Heart right ventricle (tissue), 16 donors: Measurements from ENCODE around the gene KLHL13. TPM values are rescaled to one million over a fixed set of nuclear protein-coding genes. Genes with fewer than 3 reads are reported as not detected.

Experiments
- ATAC-seq, 8 donors: fragments of 200-7000 bp; cut with Tn5 transposase; one replicate each; pipeline ENCODE4 v1.9.1; 2020; ENCODE audit warnings: mild to moderate bottlenecking in 8 of 8, moderate library complexity in 8 of 8, moderate number of reproducible peaks in 1 of 8
- DNase-seq, 2 donors: peaks; one replicate each; pipeline ENCODE4 v3.0.0-alpha.2; 2020
- H3K27ac ChIP-seq, 10 donors: fragments of 200-600 bp; sonication (generic) in 2 of 10; one replicate each; pipeline versions ENCODE4 v1.5.0 to v1.8.0; 2020 to 2022; ENCODE audit warnings: mild to moderate bottlenecking in 3 of 10
- H3K27me3 ChIP-seq, 7 donors: fragments of 200-600 bp; one replicate each; pipeline ENCODE4 v1.8.0; 2021 to 2022; ENCODE audit warnings: mild to moderate bottlenecking in 2 of 7
- H3K36me3 ChIP-seq, 9 donors: fragments of 200-600 bp; sonication (generic) in 1 of 9; one replicate each; pipeline versions ENCODE4 v1.5.0 to v1.8.0; 2020 to 2022; ENCODE audit warnings: mild to moderate bottlenecking in 2 of 9
- H3K4me1 ChIP-seq, 9 donors: fragments of 200-600 bp; sonication (generic) in 1 of 9; one replicate each; pipeline versions ENCODE4 v1.5.0 to v1.8.0; 2020 to 2022; ENCODE audit warnings: mild to moderate bottlenecking in 4 of 9
- H3K4me3 ChIP-seq, 10 donors: fragments of 200-600 bp; sonication (generic) in 2 of 10; one replicate each; pipeline versions ENCODE4 v1.5.0 to v1.8.0; 2020 to 2022; ENCODE audit warnings: mild to moderate bottlenecking in 7 of 10, moderate library complexity in 2 of 10
- H3K9me3 ChIP-seq, 11 donors: fragments of 200-600 bp in 10 of 11; sonication (generic) in 2 of 11; one replicate each; pipeline versions ENCODE4 v1.5.0 to v1.8.0; 2013 to 2022; ENCODE audit warnings: mild to moderate bottlenecking in 2 of 11, control low read depth in 1 of 11, moderate library complexity in 1 of 11
- CTCF ChIP-seq, 9 donors: fragments of 200-600 bp; sonication (generic) in 2 of 9; IDR thresholded peaks; one replicate each; pipeline versions ENCODE4 v1.5.0 to v1.8.0; 2021 to 2022; ENCODE audit warnings: antibody characterized with exemption in 9 of 9, mild to moderate bottlenecking in 5 of 9, moderate library complexity in 1 of 9
- WGBS, 2 donors: extraction: QIAGEN DNeasy Blood & Tissue Kit; methylation state at CpG; one replicate each; pipeline ENCODE4 v1.1.7; 2013; ENCODE audit warnings: inconsistent platforms in 1 of 2; 5-methylcytosine and 5-hydroxymethylcytosine counted together
- intact Hi-C, 10 donors: fragments of 100-400 bp; cut with DNase I; formaldehyde crosslinking; loops; one replicate each; pipeline versions ENCODE4 v1.11.1 to v1.14.2; 2022
- polyA plus RNA-seq, 2 donors: library from polyadenylated mRNA; stranded (reverse); fragments of 200-250 nt; gene quantifications; one replicate each; pipeline ENCODE4 v1.2.3, GENCODE V29; 2013
- total RNA-seq, 10 donors: library from RNA; stranded (reverse); fragmentation: NEBNext Ultra II Directional in 3 of 10; extraction: Animal tissue kit (Norgen Biotek cat#: 25700) in 3 of 10; gene quantifications; one replicate each; pipeline versions ENCODE4 v1.2.1 to v1.2.4, GENCODE V29; 2021 to 2023
- donor health status: Arrhythmogenic right ventricular cardiomyopathy.
- donor health status: ischemic (EF 13 %, LVEDD 7.1; RV severe dilation, severe dysfunction).
- donor health status: healthy with polysubstance abuse.
- donor health status: DM: no; HTN: yes; CAD: no.
- donor health status: DM: no; HTN: no; CAD: no.
- donor health status: ischemic (EF 25% LVEDD 6.9; RV normal size, moderate dysfunction).
- donor health status: ischemic (EF 25% LVEDD 5.7; RV mildly dilated, moderate dysfunction).
- donor health status: healthy.
- donor health status: DM: yes; HTN: yes; CAD: no.
- donor health status: Ischemic cardiomyopathy.
- donor health status: ischemic (EF 35%, LVEDD 5.7; RV mildly dilated, moderate dysfunction).
- donor health status: nonischemic (EF 11% LVEDD 7.7; RV severe dilation, severe dysfunction).
- donor health status: DM: yes; HTN: yes; CAD: no.
- donor health status: PGD.
- donor health status: ischemic (EF 29% LVEDD 5.4; RV normal size, mild dysfunction).
- donor health status: nonischemic (EF 23%, LVEDD 6.1; RV moderate dilation, normal function).

Gene KLHL13
- total and polyA plus RNA-seq, 12 donors: 2.0 to 18.9 (median 10.1) TPM

- Histone ChIP-seq H3K36me3 (no peaks in the 10 kb centered on the region), H3K27ac (no peak overlapping the region), H3K27me3 (no peaks in the 10 kb centered on the region), H3K9me3 (no peaks in the 10 kb centered on the region), H3K4me3 (no peak overlapping the region), H3K4me1 (no peaks in the 10 kb centered on the region)
- DNase-seq (no peak), ATAC-seq (no peak)
- no peak for TF ChIP-seq CTCF (IDR thresholded peaks at IDR 0.05)
- 46 to 47% methylated on average over 1 of the region's 1 CpG for WGBS, 2 donors
- intact Hi-C loops: no loop called here
These were observed 221.2 kb downstream of the KLHL13 start for GRCh38 chrX:117895418-117895817.

- Histone ChIP-seq H3K36me3 (no peaks in the 10 kb centered on the region), H3K4me3 (no peak overlapping the region), H3K4me1 (no peaks in the 10 kb centered on the region), H3K27me3 (no peaks in the 10 kb centered on the region), H3K9me3 (no peaks in the 10 kb centered on the region), H3K27ac (no peak overlapping the region)
- ATAC-seq (no peak), DNase-seq (no peak)
- intact Hi-C loops: no loop called here
- WGBS, 2 donors: 88% methylated on average over 1 of the region's 1 CpG
- no peak for TF ChIP-seq CTCF (IDR thresholded peaks at IDR 0.05)
These were observed 224.1 kb downstream of the KLHL13 start for GRCh38 chrX:117892469-117892868.

GRCh38 chrX:117871796-117872195 is 244.8 kb downstream of the KLHL13 start:
- 71 to 83% methylated on average over 1 of the region's 1 CpG for WGBS, 2 donors
- Histone ChIP-seq H3K36me3 (no peaks in the 10 kb centered on the region), H3K4me1 (no peaks in the 10 kb centered on the region), H3K4me3 (no peak overlapping the region), H3K27me3 (no peaks in the 10 kb centered on the region), H3K9me3 (peaks cover 0 to 18% (median 0%) of the 10 kb centered on the region in 11 donors), H3K27ac (no peak overlapping the region)
- no peak for DNase-seq
- no peak for TF ChIP-seq CTCF (IDR thresholded peaks at IDR 0.05)
- intact Hi-C loops: no loop called here
- ATAC-seq: no peak

- H3K27me3 ChIP-seq: no peaks in the 10 kb centered on the region
- no peak overlapping the region for H3K4me3 ChIP-seq
- ATAC-seq (no peak), DNase-seq (no peak)
- no peak overlapping the region for H3K27ac ChIP-seq
- intact Hi-C loops: no loop called here
- no peaks in the 10 kb centered on the region for H3K4me1 ChIP-seq
- no peaks in the 10 kb centered on the region for H3K9me3 ChIP-seq
- H3K36me3 ChIP-seq: no peaks in the 10 kb centered on the region
- no peak for TF ChIP-seq CTCF (IDR thresholded peaks at IDR 0.05)
- 90 to 97% methylated on average over 1 of the region's 1 CpG for WGBS, 2 donors
These were observed 256.1 kb downstream of the KLHL13 start for GRCh38 chrX:117860517-117860916.

GRCh38 chrX:117854806-117855205 is 261.8 kb downstream of the KLHL13 start:
- no peak overlapping the region for H3K27ac ChIP-seq
- no peaks in the 10 kb centered on the region for H3K27me3 ChIP-seq
- no peak for DNase-seq
- no peaks in the 10 kb centered on the region for H3K4me1 ChIP-seq
- H3K36me3 ChIP-seq: no peaks in the 10 kb centered on the region
- H3K4me3 ChIP-seq: no peak overlapping the region
- 38 to 46% methylated on average over 2 of the region's 2 CpGs for WGBS, 2 donors
- intact Hi-C loops: no loop called here
- no peaks in the 10 kb centered on the region for H3K9me3 ChIP-seq
- TF ChIP-seq CTCF (IDR thresholded peaks at IDR 0.05): no peak
- no peak for ATAC-seq
